Mesenchymal stem cell (in vitro differentiated cells and primary cell): ENCODE measurements around the gene TRDN.

Experiments used
- DNase-seq: peaks from one replicate; pipeline ENCODE4 v3.0.0-alpha.2; 2013
- H2AFZ ChIP-seq: one replicate; pipeline ENCODE4 v1.6.1; 2013; ENCODE audit warnings: low read depth, mild to moderate bottlenecking, control low read depth, inconsistent platforms, low read length, moderate library complexity
- H2AK5ac ChIP-seq: 2 replicates; pipeline ENCODE4 v1.6.1; 2013; ENCODE audit warnings: low read length, moderate library complexity, mild to moderate bottlenecking, inconsistent platforms; ENCODE audit not compliant: severe bottlenecking
- H2BK120ac ChIP-seq: one replicate; pipeline ENCODE4 v1.6.1; 2013; ENCODE audit warnings: low read depth, mild to moderate bottlenecking, inconsistent platforms, low read length, moderate library complexity
- H2BK12ac ChIP-seq, 2 experiments: one replicate each; pipeline ENCODE4 v1.6.1; 2013; ENCODE audit warnings: inconsistent platforms in 2 of 2, low read length in 2 of 2, mild to moderate bottlenecking in 2 of 2, moderate library complexity in 2 of 2, control low read depth in 1 of 2
- H2BK15ac ChIP-seq: one replicate; pipeline ENCODE4 v1.6.1; 2013; ENCODE audit warnings: mild to moderate bottlenecking, low read depth, inconsistent platforms; ENCODE audit not compliant: poor library complexity, severe bottlenecking
- H2BK5ac ChIP-seq: 2 replicates; pipeline ENCODE4 v1.6.1; 2013; ENCODE audit warnings: low read depth, mild to moderate bottlenecking, low read length, control low read depth, inconsistent platforms; ENCODE audit not compliant: poor library complexity, severe bottlenecking
- H3K14ac ChIP-seq, 2 experiments: one replicate each; pipeline ENCODE4 v1.6.1; 2013; ENCODE audit warnings: inconsistent platforms in 2 of 2, low read length in 2 of 2, control low read depth in 1 of 2, mild to moderate bottlenecking in 1 of 2, moderate library complexity in 1 of 2
- H3K18ac ChIP-seq, 2 experiments: one replicate each; pipeline ENCODE4 v1.6.1; 2013; ENCODE audit warnings: inconsistent platforms in 2 of 2, low read length in 2 of 2, control low read depth in 1 of 2, low read depth in 1 of 2, mild to moderate bottlenecking in 1 of 2
- H3K23ac ChIP-seq, 2 experiments: one replicate each; pipeline ENCODE4 v1.6.1; 2013; ENCODE audit warnings: inconsistent platforms in 2 of 2, low read length in 2 of 2, mild to moderate bottlenecking in 2 of 2, moderate library complexity in 2 of 2, control low read depth in 1 of 2
- H3K27ac ChIP-seq: 2 replicates; pipeline ENCODE4 v1.5.1; 2013; ENCODE audit warnings: mild to moderate bottlenecking, moderate library complexity, low read length, control low read depth, inconsistent platforms; ENCODE audit not compliant: poor library complexity, severe bottlenecking
- H3K27me3 ChIP-seq, 2 experiments: 2 replicates each; pipeline versions ENCODE4 v1.6.1 to v1.7.0; 2013; ENCODE audit warnings: low read length in 2 of 2, mild to moderate bottlenecking in 2 of 2, moderate library complexity in 2 of 2, control low read depth in 1 of 2, inconsistent platforms in 1 of 2; ENCODE audit not compliant: control insufficient read depth in 1 of 2, insufficient read depth in 1 of 2
- H3K36me3 ChIP-seq, 2 experiments: 2 replicates each; pipeline versions ENCODE4 v1.6.1 to v1.7.0; 2013; ENCODE audit warnings: low read length in 2 of 2, control low read depth in 1 of 2, inconsistent platforms in 1 of 2, low read depth in 1 of 2, mild to moderate bottlenecking in 1 of 2; ENCODE audit not compliant: insufficient read depth in 2 of 2, control insufficient read depth in 1 of 2
- H3K4ac ChIP-seq, 2 experiments: one replicate each; pipeline ENCODE4 v1.6.1; 2013; ENCODE audit warnings: inconsistent platforms in 2 of 2, low read length in 2 of 2, mild to moderate bottlenecking in 2 of 2, moderate library complexity in 2 of 2, control low read depth in 1 of 2, low read depth in 1 of 2
- H3K4me1 ChIP-seq: 2 replicates; pipeline ENCODE4 v1.6.1; 2013; ENCODE audit warnings: low read depth, low read length, control low read depth; ENCODE audit not compliant: control insufficient read depth, insufficient read depth
- H3K4me2 ChIP-seq: 2 replicates; pipeline ENCODE4 v1.6.1; 2013; ENCODE audit warnings: low read length, mild to moderate bottlenecking, inconsistent platforms; ENCODE audit not compliant: poor library complexity, severe bottlenecking
- H3K4me3 ChIP-seq, 2 experiments: 2 replicates each; pipeline versions ENCODE4 v1.5.1 to v1.7.0; 2013; ENCODE audit warnings: low read length in 2 of 2, mild to moderate bottlenecking in 2 of 2, control low read depth in 1 of 2, low read depth in 1 of 2; ENCODE audit not compliant: insufficient read depth in 1 of 2
- H3K79me1 ChIP-seq: replicated peaks from 2 replicates; pipeline ENCODE4 v1.6.1; 2013; ENCODE audit warnings: mild to moderate bottlenecking, control low read depth, low read length, inconsistent platforms; ENCODE audit not compliant: poor library complexity, severe bottlenecking
- H3K9ac ChIP-seq: 2 replicates; pipeline ENCODE4 v1.7.0; 2013; ENCODE audit warnings: mild to moderate bottlenecking, low read length, moderate library complexity
- H3K9me3 ChIP-seq: 2 replicates; pipeline ENCODE4 v1.7.0; 2013; ENCODE audit warnings: mild to moderate bottlenecking, low read length; ENCODE audit not compliant: control insufficient read depth
- H4K8ac ChIP-seq: one replicate; pipeline ENCODE4 v1.6.1; 2013; ENCODE audit warnings: inconsistent platforms, mild to moderate bottlenecking, low read length, moderate library complexity
- H4K91ac ChIP-seq: one replicate; pipeline ENCODE4 v1.6.1; 2013; ENCODE audit warnings: mild to moderate bottlenecking, low read length, inconsistent platforms
- WGBS: methylation state at CpG from one replicate; pipeline ENCODE4 v1.1.7; 2013; ENCODE audit warnings: mixed read lengths; 5-methylcytosine and 5-hydroxymethylcytosine counted together

The TRDN gene

DNA sequence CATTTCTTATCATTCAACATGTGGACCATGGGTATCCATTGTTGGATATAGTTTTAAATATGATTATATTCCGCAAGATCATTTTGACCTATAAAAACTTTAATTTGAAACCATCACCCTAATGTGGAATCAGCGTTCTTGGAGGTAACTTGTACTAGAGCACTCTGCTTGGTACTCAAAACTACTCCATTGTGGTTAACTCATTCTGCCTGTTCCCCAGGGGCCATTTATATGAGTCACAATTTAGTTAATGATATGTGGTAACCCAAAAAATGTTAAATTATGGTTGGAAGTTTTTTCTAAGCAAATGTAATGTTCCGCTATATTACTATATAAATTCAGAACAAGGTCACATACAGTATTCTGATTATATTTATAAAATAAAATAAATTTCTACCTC is 109.3 kb downstream of the TRDN start:
- Histone ChIP-seq H4K8ac (no peak overlapping the region), H3K4me3 (no peak overlapping the region), H4K91ac (no peak overlapping the region), H2BK15ac (no peak overlapping the region), H3K18ac (no peak overlapping the region), H2BK5ac (no peak overlapping the region), H3K36me3 (no peaks in the 10 kb centered on the region), H3K4ac (no peak overlapping the region), H3K27me3 (no peaks in the 10 kb centered on the region), H3K4me2 (no peak overlapping the region), H3K14ac (no peak overlapping the region), H3K9me3 (no peaks in the 10 kb centered on the region), H2AFZ (no peak overlapping the region), H3K23ac (no peak overlapping the region), H3K27ac (no peak overlapping the region), H3K79me1 (no peaks in the 10 kb centered on the region), H3K4me1 (no peaks in the 10 kb centered on the region), H2BK120ac (no peak overlapping the region), H2BK12ac (no peak overlapping the region), H3K9ac (no peak overlapping the region), H2AK5ac (no peak overlapping the region)
- DNase-seq: no peak
- 67% methylated on average over 1 of the region's 3 CpGs for WGBS

DNA sequence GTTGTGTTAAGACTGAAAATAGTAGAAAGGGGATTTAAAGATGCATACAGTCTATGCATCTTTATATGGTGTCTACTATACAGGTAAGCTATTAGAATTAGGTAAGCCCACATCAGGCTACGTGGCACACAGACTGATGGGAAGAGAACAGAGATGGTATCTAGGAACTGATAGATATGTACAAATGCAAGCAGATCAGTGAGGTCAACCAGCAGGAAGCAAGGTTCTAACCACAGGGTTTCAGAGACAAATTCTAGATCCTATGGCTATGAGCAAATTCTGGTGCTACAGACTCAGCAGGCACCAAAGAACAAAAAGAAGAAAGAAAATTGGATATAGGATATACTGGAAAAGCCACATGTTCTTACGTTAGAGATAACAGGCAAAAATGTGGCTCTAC is 110.6 kb downstream of the TRDN start:
- no peak overlapping the region for H3K9ac ChIP-seq
- 96% methylated on average over 1 of the region's 2 CpGs for WGBS
- DNase-seq: no peak
- H3K4ac ChIP-seq: no peak overlapping the region
- H3K4me2 ChIP-seq: no peak overlapping the region
- H3K18ac ChIP-seq: no peak overlapping the region
- no peak overlapping the region for H2AFZ ChIP-seq
- H4K91ac ChIP-seq: no peak overlapping the region
- H3K4me3 ChIP-seq: no peak overlapping the region
- H2BK12ac ChIP-seq: no peak overlapping the region
- no peak overlapping the region for H3K14ac ChIP-seq
- no peak overlapping the region for H3K23ac ChIP-seq
- H3K9me3 ChIP-seq: no peaks in the 10 kb centered on the region
- H2BK120ac ChIP-seq: no peak overlapping the region
- H4K8ac ChIP-seq: no peak overlapping the region
- H2AK5ac ChIP-seq: no peak overlapping the region
- H3K36me3 ChIP-seq: no peaks in the 10 kb centered on the region
- H3K4me1 ChIP-seq: no peaks in the 10 kb centered on the region
- no peaks in the 10 kb centered on the region for H3K27me3 ChIP-seq
- H3K79me1 ChIP-seq: no peaks in the 10 kb centered on the region
- no peak overlapping the region for H3K27ac ChIP-seq
- H2BK5ac ChIP-seq: no peak overlapping the region
- no peak overlapping the region for H2BK15ac ChIP-seq

GRCh38 chr6:123524781-123525180 is 112.0 kb downstream of the TRDN start:
- H3K18ac ChIP-seq: no peak overlapping the region
- H2AFZ ChIP-seq: no peak overlapping the region
- H3K79me1 ChIP-seq: no peaks in the 10 kb centered on the region
- no peak overlapping the region for H3K4me2 ChIP-seq
- no peak overlapping the region for H3K4me3 ChIP-seq
- no peaks in the 10 kb centered on the region for H3K9me3 ChIP-seq
- H2BK15ac ChIP-seq: no peak overlapping the region
- H3K4me1 ChIP-seq: no peaks in the 10 kb centered on the region
- H3K4ac ChIP-seq: no peak overlapping the region
- no peak overlapping the region for H2BK120ac ChIP-seq
- WGBS: no CpG with 5 or more reads among the region's 1 CpG
- H3K36me3 ChIP-seq: no peaks in the 10 kb centered on the region
- no peak overlapping the region for H4K91ac ChIP-seq
- H3K27me3 ChIP-seq: no peaks in the 10 kb centered on the region
- no peak overlapping the region for H2BK12ac ChIP-seq
- H4K8ac ChIP-seq: no peak overlapping the region
- DNase-seq: no peak
- H3K23ac ChIP-seq: no peak overlapping the region
- H3K14ac ChIP-seq: no peak overlapping the region
- H2BK5ac ChIP-seq: no peak overlapping the region
- no peak overlapping the region for H3K27ac ChIP-seq
- no peak overlapping the region for H3K9ac ChIP-seq
- no peak overlapping the region for H2AK5ac ChIP-seq

DNA sequence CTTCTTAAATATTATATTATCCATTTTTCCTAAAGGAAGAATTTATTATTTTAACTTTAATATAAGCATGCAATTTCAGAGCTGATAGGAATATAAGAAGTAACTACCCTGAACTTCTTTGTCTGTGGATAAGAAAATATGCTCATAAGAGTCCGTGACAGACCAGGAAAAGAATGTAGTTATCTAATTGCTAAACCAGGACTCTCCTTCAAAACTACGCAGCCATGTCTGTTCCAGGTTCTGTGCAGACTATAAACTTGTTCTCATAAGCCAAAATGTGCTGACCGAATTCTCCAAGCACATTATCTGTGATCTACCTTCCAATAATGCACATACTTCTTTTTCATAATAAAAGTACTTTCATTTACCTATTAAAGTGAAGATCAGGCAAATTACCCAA is 116.5 kb downstream of the TRDN start:
- Histone ChIP-seq H2BK5ac (no peak overlapping the region), H4K8ac (no peak overlapping the region), H2AK5ac (no peak overlapping the region), H3K4ac (no peak overlapping the region), H2BK120ac (no peak overlapping the region), H2BK12ac (no peak overlapping the region), H3K27me3 (no peaks in the 10 kb centered on the region), H4K91ac (no peak overlapping the region), H2BK15ac (no peak overlapping the region), H3K36me3 (no peaks in the 10 kb centered on the region), H3K4me1 (no peaks in the 10 kb centered on the region), H3K23ac (no peak overlapping the region), H3K4me3 (no peak overlapping the region), H3K9me3 (no peaks in the 10 kb centered on the region), H2AFZ (no peak overlapping the region), H3K14ac (no peak overlapping the region), H3K79me1 (no peaks in the 10 kb centered on the region), H3K9ac (no peak overlapping the region), H3K18ac (no peak overlapping the region), H3K27ac (no peak overlapping the region), H3K4me2 (no peak overlapping the region)
- 61% methylated on average over 3 of the region's 3 CpGs for WGBS
- peak; percentile 36 for DNase-seq
